Measurements from ENCODE around the gene TMEFF2.

The TMEFF2 gene

GRCh38 chr2:192060161-192060560, 134.6 kb downstream of the TMEFF2 start:
- peak in 1 of 5 experiments; percentile 14 for DNase-seq

DNA sequence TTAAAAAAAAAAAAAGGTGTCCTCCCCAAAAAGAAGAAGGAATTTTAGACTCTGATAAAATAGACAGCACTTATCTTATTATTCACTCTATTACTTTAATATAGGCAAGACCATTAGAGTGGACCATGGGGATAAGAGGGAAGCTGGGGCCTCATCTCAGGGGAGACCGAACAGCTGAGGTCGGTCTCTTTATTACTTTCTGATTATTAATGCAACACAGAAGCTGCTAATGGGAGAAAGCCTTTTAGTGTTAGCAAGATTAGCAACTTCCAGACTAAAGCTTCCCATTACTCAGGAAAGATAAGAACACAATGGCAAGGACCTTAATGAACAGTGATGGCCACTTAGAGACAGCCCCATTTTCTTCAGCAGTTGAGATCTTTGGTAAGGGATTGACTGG, 135.5 kb downstream of the TMEFF2 start:
- no peak for DNase-seq

GRCh38 chr2:192053921-192054320, 140.8 kb downstream of the TMEFF2 start:
- no peak for DNase-seq

GRCh38 chr2:192051533-192051932, 143.2 kb downstream of the TMEFF2 start:
- no peak for DNase-seq

GRCh38 chr2:192049362-192049761, 145.4 kb downstream of the TMEFF2 start:
- no peak for DNase-seq

DNA sequence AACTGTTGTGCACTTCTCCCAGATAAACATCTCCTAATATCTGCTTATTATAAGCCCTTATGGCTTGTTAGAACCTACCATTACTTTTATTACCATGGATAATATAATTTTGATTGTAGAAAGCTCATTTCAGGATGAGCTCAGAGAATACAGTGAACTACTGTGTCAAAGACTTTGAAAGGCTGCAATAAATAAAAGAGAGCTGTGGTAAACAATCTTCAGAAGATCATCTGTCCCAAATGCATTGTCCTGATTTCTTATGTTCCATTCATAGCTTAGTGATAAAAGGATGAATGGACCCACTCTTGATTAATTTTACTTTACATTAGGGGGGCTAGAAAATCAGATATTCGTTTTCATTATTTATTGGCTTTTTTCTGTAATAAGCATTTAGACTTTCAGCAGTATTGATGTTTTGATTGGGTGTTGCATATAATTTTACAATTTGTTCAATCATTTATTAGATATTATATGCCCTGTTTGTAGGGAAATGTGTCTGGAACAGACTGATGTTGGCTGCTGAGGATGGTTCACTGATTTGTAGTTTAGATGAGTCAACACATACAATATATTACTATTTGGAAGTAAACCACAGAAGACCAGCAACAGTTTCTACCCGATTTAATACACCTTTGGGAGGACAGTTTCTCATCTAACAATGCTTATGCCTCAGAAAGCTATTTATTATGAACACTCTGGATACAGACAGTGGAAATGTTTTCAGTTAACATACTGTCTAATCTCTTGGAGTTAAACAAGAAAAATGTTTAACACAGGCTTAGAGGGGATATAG, 147.2 kb downstream of the TMEFF2 start:
- no peak for DNase-seq

GRCh38 chr2:192044496-192044895, 150.2 kb downstream of the TMEFF2 start:
- DNase-seq: no peak

GRCh38 chr2:192043216-192043870, 151.4 kb downstream of the TMEFF2 start:
- no peak for DNase-seq

GRCh38 chr2:192042126-192042525, 152.6 kb downstream of the TMEFF2 start:
- DNase-seq: no peak

GRCh38 chr2:192038110-192038509, 156.6 kb downstream of the TMEFF2 start:
- DNase-seq: no peak

DNA sequence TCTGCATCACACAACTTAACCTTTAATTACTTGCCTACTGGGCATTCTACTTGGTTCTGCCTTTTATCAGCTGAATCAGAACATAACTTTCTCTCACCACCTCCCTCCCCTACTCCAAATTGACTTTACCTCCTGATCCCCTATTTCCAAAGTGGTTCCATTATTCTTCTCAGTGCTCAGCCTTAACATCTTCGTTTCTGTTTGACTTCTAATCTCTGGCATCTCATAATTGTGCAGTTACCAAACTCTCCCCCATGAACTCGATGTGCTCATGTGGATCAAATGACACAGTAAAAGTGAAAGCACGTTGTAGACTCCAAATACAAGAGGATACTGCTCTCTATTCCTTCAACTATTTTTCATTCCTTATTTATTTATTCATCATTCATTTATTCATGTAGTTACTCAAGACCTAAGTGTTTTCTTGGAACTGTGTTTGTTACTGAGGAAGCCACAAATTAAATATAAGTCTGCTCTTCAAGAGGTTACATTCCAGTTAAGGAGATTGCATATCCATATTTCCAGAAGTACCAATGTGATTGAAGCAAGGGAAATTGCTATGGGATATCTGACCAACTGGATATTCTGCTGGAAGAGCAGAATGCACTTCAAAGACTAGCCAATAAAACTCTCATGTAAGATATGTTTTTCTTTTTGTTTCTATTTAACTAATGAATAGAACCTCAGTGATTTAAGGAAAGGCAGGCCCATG, 158.8 kb downstream of the TMEFF2 start:
- no peak for DNase-seq

DNA sequence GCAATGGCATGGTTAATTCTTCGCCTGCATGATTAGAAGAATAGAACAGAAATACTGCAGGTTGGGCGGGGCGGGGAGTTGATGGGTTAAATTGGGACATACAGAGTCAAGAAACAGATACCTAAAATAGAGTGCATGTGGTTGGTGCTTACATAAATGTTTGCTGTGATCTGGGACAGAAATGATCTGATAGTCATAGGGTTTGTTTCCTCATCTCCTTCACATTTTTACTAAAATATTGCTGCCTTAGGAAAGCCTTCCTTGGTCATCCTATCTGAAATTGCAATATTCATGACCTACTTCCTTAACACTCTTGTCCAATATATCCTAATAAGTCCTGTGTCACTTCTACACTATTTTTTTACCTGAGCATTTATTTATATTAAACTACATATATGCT, 163.9 kb downstream of the TMEFF2 start:
- DNase-seq: no peak

- DNase-seq: no peak
These were observed 164.4 kb downstream of the TMEFF2 start for GRCh38 chr2:192030289-192030688.

DNA sequence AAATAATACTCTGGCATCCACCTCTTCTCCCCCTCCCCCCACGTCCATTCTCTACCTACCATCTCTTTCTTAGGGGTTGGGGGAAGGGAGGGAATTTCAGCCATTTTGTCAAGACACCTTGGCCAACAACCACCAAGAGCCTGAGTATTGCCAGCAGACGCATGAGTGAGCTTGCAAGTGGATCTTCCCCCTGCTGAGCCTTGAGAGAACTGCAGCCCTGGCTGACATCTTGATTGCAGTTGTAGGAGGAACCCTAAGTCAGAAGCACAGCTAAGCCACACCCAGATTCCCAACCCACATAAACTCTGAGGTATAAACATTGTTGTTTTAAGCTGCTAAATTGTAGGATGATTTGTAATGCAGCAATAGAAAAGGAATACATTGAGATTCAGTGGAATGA, 165.6 kb downstream of the TMEFF2 start:
- DNase-seq: peak in 1 of 5 experiments; percentile 25

- DNase-seq: no peak
These were observed 168.0 kb downstream of the TMEFF2 start for GRCh38 chr2:192026825-192027120.

DNA sequence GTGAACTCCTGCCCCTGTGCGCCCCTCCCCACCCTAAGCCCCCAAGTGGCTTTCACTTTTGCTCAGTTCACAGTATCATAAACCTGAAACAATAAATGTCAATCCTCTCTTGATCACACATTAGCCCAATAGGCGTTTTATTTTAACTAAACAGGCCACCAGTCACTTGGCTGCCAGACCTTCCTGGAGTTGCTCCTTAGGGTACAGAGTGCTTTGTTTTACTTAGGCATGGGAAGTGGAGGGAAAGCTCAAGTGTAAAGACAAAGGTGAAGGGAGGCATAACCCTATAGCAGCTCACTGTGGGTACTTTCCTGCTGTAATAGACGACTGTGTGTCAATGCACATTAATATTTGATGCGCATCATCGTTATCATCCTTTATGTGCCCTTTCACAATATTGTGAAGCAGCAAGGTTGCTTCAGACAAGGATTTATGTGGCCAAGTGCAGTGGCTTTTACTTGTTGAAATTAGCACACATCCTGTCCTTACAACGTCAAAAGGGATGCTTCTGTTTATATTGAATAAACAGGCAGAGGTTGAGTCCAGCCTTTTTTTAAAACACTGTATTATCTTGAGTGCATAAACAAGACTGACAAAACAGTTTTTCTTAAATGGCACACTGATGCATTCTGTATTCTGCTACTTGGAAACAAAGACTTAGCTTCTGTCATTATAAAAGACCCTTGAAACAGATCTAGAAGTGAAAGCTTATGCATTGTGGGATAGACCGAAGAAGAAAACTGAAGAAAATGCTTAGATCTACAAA, 168.5 kb downstream of the TMEFF2 start:
- no peak for DNase-seq

DNA sequence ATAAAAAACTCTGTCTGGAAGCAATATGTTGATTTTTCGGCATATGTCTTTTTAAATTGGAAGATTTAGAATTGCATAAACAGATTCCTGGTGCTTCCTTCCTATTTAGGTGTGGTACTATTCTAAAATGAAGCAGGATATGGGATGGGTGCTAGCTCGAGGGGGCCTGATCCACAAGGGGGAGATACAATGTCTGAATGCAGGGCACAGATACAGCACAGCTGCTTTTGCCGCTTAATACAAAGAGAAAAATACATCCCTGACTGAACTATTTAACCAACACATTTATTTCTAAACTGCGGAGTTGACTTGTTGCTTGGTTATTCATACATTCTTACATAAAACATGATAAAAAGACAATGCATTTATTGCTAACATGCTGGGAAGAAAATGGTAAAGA, 169.1 kb downstream of the TMEFF2 start:
- DNase-seq: no peak

GRCh38 chr2:192023006-192023405, 171.7 kb downstream of the TMEFF2 start:
- no peak for DNase-seq

- DNase-seq: no peak
These were observed 176.9 kb downstream of the TMEFF2 start for GRCh38 chr2:192017844-192018243.

DNA sequence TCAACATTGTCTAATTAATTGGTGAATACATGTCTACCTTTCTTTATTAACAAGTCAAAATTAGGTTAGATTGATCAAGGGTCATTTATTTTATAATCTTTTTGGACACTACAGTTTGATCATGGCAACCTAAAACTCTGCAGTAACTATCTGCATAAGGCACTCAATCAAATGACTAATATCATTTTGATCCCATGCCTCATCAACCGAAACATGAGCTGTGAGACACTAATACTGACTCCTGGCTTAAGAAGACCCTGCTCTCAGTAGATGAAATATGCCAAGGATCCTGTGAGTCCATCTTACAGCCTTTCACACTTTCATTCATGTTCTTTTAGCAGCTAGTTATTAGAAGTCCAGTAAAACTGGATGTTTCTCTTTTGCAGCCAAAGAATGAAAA, 178.5 kb downstream of the TMEFF2 start:
- DNase-seq: no peak

- no peak for DNase-seq
These were observed 181.5 kb downstream of the TMEFF2 start for GRCh38 chr2:192013211-192013610.

DNA sequence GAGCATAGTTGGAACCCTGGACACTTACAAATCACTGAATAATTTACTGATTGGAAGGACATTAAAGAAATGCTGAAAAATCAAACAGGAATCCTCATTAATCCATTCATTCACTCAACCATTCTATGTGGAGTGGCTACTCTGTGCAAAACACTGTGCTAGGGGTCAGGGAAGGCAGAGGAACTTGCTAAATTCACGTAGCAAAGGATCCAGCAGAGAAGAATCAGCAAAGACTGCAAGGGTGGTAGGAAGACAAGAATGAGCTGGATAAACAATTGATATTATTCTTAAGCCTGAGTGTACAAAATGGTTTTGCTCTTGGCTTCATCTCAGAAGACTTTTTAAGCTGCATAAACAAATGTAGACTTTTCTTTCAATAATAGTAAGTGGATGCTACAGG, 183.5 kb downstream of the TMEFF2 start:
- no peak for DNase-seq

DNA sequence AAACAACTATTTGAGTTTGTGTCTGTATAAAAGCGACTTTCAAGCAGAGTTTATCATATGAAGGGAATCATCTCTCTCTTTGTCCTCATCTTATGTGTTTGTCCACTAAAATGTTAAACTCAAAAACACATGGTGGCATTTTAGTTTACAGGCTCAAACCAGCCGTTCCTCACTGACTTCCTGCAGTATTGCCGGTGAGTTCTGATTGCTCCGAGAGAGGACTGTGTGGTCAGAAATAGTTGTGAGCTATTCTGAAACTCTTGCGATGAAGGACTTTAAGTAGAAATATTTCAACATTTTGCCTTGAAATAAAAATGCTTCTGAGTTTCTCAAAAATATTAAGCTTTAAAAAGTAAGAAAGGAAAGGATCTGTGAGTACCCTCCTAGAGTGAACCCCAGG, 184.7 kb downstream of the TMEFF2 start:
- DNase-seq: no peak

All from T-helper 2 cell (primary cell).